Activated CD4-positive, alpha-beta T cell treated with anti-CD3 and anti-CD28 coated beads for 36 hours (primary cell): ENCODE measurements around the gene COX19. TPM values are rescaled to one million over a fixed set of nuclear protein-coding genes. Genes with fewer than 3 reads are reported as not detected.
"Not testable (repeated sequence)": the region's sequence is repeated elsewhere in the genome, so short reads cannot be mapped to it uniquely, and the experiment has no call there.

Source experiments
- ATAC-seq: fragments of 200-7000 bp; cut with Tn5 transposase; one replicate; pipeline ENCODE4 v1.10.0; 2021; ENCODE audit warnings: mild to moderate bottlenecking, moderate library complexity
- CTCF ChIA-PET: fragments of 350-600 bp; sonication (Branson Sonifier 250); formaldehyde crosslinking; loops from one replicate; lab custom pipeline; 2021; ENCODE audit warnings: antibody characterized with exemption; lab: Charles Lee
- POLR2A ChIA-PET: fragments of 350-600 bp; sonication (Branson Sonifier 250); formaldehyde crosslinking; loops from one replicate; lab custom pipeline; 2021; ENCODE audit warnings: antibody characterized with exemption, inconsistent platforms; lab: Charles Lee
- DNase-seq: peaks from one replicate; pipeline ENCODE4 v3.0.0-alpha.2; 2020
- H3K27ac Mint-ChIP-seq: one replicate; pipeline ENCODE4 v1.8.0; 2021; ENCODE audit warnings: mixed read lengths
- H3K27me3 Mint-ChIP-seq: one replicate; pipeline ENCODE4 v1.8.0; 2021; ENCODE audit warnings: mixed read lengths
- H3K36me3 Mint-ChIP-seq: one replicate; pipeline ENCODE4 v1.8.0; 2021; ENCODE audit warnings: low read depth, mixed read lengths
- H3K4me1 Mint-ChIP-seq: one replicate; pipeline ENCODE4 v1.8.0; 2021; ENCODE audit warnings: mixed read lengths
- H3K4me3 Mint-ChIP-seq: one replicate; pipeline ENCODE4 v1.8.0; 2021; ENCODE audit warnings: mild to moderate bottlenecking, moderate library complexity, mixed read lengths
- H3K9me3 Mint-ChIP-seq: one replicate; pipeline ENCODE4 v1.8.0; 2021; ENCODE audit warnings: low read depth, mixed read lengths
- intact Hi-C, 2 experiments: fragments of 100-400 bp; cut with DNase I in 1 of 2; cut with micrococcal nuclease in 1 of 2; formaldehyde crosslinking; loops; one replicate each; pipeline versions ENCODE4 v1.14.2 to v1.15.1; 2022 to 2024; cut with DNase I, micrococcal nuclease
- total RNA-seq, 2 experiments: library from RNA; stranded (reverse); gene quantifications; one replicate each; pipeline ENCODE4 v1.2.3, GENCODE V29; 2021

COX19 gene
- total RNA-seq, 2 experiments from 2014 or later = 11.3 to 14.6 TPM

DNA sequence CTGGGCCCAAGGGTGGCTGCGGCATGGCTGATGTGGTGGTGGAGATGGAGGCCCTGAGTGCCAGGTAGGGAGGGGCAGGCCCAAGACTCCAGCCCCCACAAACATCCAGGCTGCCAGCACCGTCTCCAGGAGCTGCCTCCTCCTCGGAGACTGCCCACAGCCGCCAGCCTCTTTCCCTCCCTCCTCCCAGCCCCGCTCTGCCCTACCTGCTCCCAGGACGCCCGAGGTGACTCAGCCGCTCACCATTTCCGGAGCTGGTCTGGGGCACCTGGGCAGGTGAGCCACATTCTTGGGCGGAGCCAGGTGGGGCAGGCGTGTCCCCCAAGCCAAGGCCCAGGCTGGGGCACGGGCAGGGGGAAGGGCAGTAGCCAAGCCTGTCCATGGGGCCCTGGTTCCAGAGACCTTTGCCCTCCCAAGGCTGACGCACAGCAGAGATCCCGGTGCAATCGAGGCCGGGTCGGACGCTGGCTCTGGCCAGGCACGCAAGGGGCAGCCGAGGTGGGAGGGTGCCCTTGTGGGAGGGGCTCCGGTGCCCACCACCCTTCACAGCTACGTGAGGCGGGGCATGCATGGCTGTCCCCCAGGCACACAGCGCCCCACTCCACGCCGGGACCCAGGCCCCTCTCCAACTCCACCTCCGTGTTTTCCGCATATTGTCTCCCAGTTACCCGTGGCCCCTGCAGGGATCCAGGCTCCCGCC lies 29.6 kb downstream of the COX19 start:
- ChIA-PET POLR2A (no interaction called here), CTCF (no interaction called here)
- peaks cover 3% of the 10 kb centered on the region for H3K9me3 Mint-ChIP-seq
- ATAC-seq = no peak
- no peak overlapping the region for H3K27ac Mint-ChIP-seq
- peaks cover under 1% of the 10 kb centered on the region for H3K36me3 Mint-ChIP-seq
- H3K4me3 Mint-ChIP-seq = no peak overlapping the region
- no peak for DNase-seq
- peaks cover 14% of the 10 kb centered on the region for H3K4me1 Mint-ChIP-seq
- no peaks in the 10 kb centered on the region for H3K27me3 Mint-ChIP-seq
- intact Hi-C loops = no loop called here

DNA sequence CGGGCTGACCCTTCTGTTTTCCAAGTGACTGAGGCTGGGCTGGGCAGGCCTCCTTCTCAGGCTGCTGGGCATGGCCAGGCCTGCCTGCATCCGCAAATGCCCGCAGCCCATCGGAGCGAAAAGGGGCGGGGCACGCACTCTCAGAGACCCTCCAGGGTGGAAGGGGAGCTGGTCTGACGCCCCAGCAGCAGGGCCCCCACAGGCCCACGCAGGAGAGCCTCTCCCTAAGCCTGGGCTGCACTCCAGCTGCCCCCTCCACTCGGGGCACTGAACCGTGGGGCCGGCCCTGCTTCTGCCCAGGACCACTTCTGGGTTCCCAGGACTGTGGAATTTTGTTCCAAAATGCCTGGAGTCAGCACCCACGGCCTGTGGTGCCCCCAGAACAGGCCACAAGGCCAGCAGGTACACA lies 30.2 kb downstream of the COX19 start:
- peaks cover 9% of the 10 kb centered on the region for H3K9me3 Mint-ChIP-seq
- no peak overlapping the region for H3K4me3 Mint-ChIP-seq
- no peak for ATAC-seq
- H3K27me3 Mint-ChIP-seq = no peaks in the 10 kb centered on the region
- intact Hi-C loops = no loop called here
- peaks cover 3% of the 10 kb centered on the region for H3K36me3 Mint-ChIP-seq
- ChIA-PET CTCF (no interaction called here), POLR2A (no interaction called here)
- no peak for DNase-seq
- H3K4me1 Mint-ChIP-seq = peaks cover 20% of the 10 kb centered on the region
- no peak overlapping the region for H3K27ac Mint-ChIP-seq

DNA sequence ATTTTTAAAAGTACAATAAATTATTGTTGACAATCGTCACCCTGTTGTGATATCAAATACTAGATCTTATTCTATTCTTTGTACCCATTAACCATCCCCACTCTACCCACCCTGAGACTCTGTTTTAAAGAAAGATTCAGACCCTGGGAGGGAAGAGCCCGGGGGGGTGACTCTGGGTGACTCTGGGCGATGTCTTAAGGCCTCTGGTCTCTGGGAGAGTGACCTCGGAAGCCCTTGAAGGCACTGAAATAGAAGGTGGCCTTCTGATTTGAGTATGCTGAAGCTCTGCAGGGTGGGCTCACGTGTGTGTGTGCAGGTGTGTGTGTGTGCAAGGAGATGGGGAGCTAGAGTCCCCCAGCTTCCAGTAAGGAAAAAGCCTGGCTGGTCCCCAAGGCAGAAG lies 30.6 kb downstream of the COX19 start:
- intact Hi-C loops = no loop called here
- Mint-ChIP-seq H3K4me1 (peaks cover 24% of the 10 kb centered on the region), H3K36me3 (peaks cover 3% of the 10 kb centered on the region), H3K27ac (peak overlapping the region; percentile 8), H3K9me3 (peaks cover 11% of the 10 kb centered on the region), H3K4me3 (no peak overlapping the region), H3K27me3 (no peaks in the 10 kb centered on the region)
- ATAC-seq (no peak), DNase-seq (no peak)
- POLR2A ChIA-PET = no interaction called here
- CTCF ChIA-PET = no interaction called here

DNA sequence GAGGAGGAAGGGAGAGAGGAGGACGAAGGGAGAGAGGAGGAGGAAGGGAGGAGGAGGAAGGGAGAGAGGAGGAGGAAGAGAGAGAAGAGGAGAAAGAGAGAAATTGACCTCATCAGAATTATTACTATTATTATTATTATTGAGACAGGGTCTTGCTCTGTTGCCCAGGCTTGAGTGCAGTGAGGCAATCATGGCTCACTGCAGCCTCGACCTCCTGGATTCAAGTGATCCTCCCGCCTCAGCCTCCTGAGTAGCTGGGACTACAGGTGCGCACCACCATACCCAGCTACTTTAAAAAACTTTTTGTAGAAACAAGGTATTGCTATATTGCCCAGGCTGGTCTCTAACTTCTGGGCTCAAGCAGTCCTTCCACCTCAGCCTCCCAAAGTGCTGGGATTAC lies 31.6 kb downstream of the COX19 start:
- intact Hi-C loops, DNase-seq, CTCF ChIA-PET, H3K27me3 Mint-ChIP-seq, POLR2A ChIA-PET, H3K4me3 Mint-ChIP-seq, H3K27ac Mint-ChIP-seq, ATAC-seq, H3K36me3 Mint-ChIP-seq: not testable (repeated sequence)
- Mint-ChIP-seq H3K4me1 (peaks cover 25% of the 10 kb centered on the region), H3K9me3 (peaks cover 11% of the 10 kb centered on the region)

DNA sequence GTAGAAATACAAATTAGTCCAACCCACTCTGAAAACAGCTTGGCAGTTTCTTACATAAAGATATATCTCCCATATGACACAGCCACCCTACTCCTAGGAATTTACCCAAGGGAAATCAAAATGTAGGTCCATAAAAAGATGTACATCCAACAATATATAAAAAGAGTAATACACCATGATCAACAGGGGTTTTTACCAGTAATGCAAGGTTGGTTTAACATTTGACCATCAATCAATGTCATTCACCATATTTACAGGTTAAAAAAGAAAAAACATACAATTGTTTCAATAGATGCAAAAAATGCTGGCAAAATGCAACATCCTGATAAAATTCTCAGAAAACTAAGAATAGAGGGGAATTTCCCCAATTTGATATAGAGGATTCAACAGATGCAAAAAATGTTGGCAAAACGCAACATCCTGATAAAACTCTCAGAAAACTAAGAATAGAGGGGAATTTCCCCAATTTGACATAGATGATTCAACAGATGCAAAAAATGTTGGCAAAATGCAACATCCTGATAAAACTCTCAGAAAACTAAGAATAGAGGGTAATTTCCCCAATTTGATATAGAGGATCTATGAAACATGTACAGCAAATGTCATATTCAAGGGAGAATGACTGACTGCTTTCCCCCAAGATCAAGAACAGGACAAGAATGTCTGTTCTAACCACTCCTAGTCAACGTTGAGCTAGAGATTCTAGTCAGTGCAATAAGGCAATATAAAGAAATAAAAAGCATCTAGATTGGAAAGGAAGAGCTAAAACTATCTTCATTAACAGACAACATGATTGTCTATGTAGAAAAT lies 34.5 kb downstream of the COX19 start:
- ATAC-seq (peak; percentile 42), DNase-seq (no peak)
- intact Hi-C loops = no loop called here
- H3K4me3 Mint-ChIP-seq = no peak overlapping the region
- H3K36me3 Mint-ChIP-seq = peaks cover 3% of the 10 kb centered on the region
- POLR2A ChIA-PET = interaction anchor here (1.1 kb wide), 1 partner anchor 17 kb away, joined by 3 read pairs; no protein-coding TSS in a partner anchor
- H3K9me3 Mint-ChIP-seq = peaks cover 11% of the 10 kb centered on the region
- H3K27me3 Mint-ChIP-seq = no peaks in the 10 kb centered on the region
- H3K4me1 Mint-ChIP-seq = peaks cover 42% of the 10 kb centered on the region
- peak overlapping the region; percentile 72 for H3K27ac Mint-ChIP-seq
- CTCF ChIA-PET = interaction anchor here (0.7 to 1.1 kb wide), 4 partner anchors 10 to 68 kb away, joined by 3 to 4 read pairs (median 4); no protein-coding TSS in a partner anchor

DNA sequence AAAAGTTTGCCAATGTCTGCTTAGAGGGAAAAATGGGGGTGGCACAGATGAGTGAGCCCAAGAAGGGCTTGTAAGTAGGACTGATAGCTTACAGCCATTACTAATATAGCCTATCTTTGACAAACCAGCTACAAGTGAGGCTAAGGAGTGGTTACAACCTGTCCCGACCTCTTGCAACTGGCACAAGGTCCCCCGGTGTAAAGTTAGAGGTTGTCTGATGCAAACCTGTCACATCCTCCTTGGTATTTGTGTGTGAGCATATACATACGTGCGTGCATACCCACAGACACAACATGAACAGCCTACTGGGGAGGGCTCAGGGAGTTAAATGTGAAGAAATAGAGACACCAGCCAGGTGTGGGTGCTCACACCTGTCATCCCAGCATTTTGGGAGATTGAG lies 35.5 kb downstream of the COX19 start:
- intact Hi-C loops = no loop called here
- no peak overlapping the region for H3K4me3 Mint-ChIP-seq
- CTCF ChIA-PET = interaction anchor here (1.2 kb wide), 1 partner anchor 33 kb away, joined by 3 read pairs; no protein-coding TSS in a partner anchor
- no peaks in the 10 kb centered on the region for H3K27me3 Mint-ChIP-seq
- peaks cover 11% of the 10 kb centered on the region for H3K9me3 Mint-ChIP-seq
- H3K36me3 Mint-ChIP-seq = peaks cover 3% of the 10 kb centered on the region
- DNase-seq (no peak), ATAC-seq (no peak)
- no peak overlapping the region for H3K27ac Mint-ChIP-seq
- H3K4me1 Mint-ChIP-seq = peaks cover 43% of the 10 kb centered on the region
- POLR2A ChIA-PET = no interaction called here

DNA sequence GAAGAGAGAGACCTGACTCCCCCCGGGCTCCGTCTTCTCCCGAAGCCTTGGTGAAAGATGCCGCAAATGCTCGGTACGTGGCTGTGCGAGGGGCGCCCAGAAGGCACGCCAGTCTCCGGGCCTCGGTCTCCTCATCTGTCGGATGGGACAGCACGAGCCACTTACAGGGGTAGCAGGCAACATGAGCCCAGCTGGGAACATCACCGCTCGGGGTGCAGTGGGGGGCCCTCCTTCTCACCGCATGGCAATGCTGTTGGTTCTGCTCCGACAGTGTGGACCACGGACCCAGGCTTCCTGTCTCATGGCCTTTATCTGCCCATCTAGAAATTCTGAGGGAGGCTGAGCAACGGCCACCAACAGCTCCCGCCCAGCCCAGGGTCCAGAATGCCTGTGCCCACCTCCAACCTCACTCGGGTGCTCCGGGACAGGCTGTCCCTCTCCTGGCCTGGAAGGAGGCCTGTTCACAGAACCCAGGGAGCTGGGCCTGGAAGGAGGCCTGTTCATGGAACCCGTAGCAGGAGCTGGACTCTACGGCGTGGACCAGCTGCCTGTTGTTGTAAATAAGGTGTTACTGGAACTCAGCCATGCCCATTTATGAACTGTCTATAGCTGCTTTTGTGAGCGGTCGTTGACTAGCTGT lies 36.7 kb downstream of the COX19 start:
- DNase-seq = no peak
- Mint-ChIP-seq H3K4me3 (no peak overlapping the region), H3K36me3 (peaks cover 3% of the 10 kb centered on the region), H3K27me3 (no peaks in the 10 kb centered on the region), H3K4me1 (peaks cover 43% of the 10 kb centered on the region), H3K9me3 (peaks cover 11% of the 10 kb centered on the region), H3K27ac (no peak overlapping the region)
- intact Hi-C loops = no loop called here
- ChIA-PET CTCF (interaction anchor here (1.0 to 1.2 kb wide), 2 partner anchors 26 to 34 kb away, joined by 3 read pairs; no protein-coding TSS in a partner anchor), POLR2A (no interaction called here)
- no peak for ATAC-seq

DNA sequence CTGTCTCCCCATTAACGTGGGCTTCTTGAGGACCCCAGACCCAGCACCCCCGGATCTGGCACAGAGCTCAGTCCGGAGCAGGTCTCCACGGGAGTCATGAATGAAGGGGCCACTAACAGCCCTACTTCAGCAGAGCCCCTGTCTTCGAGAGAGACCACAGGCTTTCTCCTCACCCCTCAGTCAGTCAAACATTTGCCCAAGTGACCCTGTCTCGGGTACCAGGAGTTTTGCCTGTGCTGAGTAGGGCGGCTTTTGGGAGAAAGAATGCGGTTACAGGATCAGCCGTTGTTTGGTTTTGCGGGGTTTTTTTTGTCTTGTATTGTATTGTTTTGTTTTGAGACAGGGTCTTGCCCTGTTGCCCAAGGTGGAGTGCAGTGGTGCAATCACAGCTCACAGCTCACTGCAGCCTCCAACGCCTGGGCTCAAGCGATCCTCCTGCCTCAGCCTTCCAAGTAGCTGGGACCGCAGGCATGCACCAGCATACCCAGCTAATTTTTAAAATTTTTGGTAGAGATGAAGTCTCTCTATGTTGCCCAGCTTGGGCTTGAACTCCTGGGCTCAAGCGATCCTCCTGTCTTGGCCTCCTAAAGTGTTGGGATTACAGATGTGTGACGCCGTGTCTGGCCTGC lies 37.4 kb downstream of the COX19 start:
- DNase-seq = no peak
- intact Hi-C loops = loop anchor here in 1 of 2 experiments (2.0 kb wide), 1 partner anchor 15 kb away; no protein-coding TSS in a partner anchor
- no peak for ATAC-seq
- ChIA-PET CTCF (interaction anchor here (1.0 kb wide), 1 partner anchor 27 kb away, joined by 3 read pairs; no protein-coding TSS in a partner anchor), POLR2A (no interaction called here)
- Mint-ChIP-seq H3K27me3 (no peaks in the 10 kb centered on the region), H3K36me3 (peaks cover 3% of the 10 kb centered on the region), H3K9me3 (peaks cover 11% of the 10 kb centered on the region), H3K27ac (no peak overlapping the region), H3K4me1 (peaks cover 43% of the 10 kb centered on the region), H3K4me3 (no peak overlapping the region)

DNA sequence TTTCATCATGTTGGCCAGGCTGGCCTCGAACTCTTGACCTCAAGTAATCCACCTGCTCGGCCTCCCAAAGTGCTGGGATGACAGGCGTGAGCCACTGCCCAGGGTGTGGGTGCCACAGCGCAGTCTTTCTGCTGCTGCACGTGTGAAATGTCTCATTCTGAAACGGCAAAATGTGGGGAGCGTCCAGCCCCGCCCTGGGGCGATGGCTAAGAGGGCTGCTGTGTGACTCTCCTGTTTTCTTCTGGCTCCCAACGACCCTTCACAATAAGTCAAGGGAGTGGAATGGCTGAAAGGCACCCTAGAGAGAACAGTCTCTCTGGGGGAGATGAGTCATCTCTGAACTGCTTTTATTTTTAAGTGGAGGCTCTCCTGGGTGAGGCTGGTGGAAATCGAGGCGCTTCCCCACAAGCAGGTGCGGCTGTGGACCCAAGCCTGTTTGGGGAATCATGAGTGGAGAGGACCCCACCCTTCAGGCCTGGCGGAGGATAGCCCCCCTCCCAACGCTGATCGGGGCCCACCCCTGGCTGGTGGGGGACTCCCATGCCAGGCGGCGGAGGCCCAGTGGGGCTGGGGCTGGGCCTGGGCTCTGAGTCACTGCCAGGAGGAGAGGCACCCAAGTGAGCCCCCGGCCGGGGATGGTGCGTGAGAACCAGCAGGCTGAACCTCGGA lies 38.8 kb downstream of the COX19 start:
- peak; percentile 68 for DNase-seq
- Mint-ChIP-seq H3K27ac (peak overlapping the region; percentile 26), H3K36me3 (peaks cover 3% of the 10 kb centered on the region), H3K4me1 (peaks cover 37% of the 10 kb centered on the region), H3K4me3 (no peak overlapping the region), H3K9me3 (peaks cover 11% of the 10 kb centered on the region), H3K27me3 (no peaks in the 10 kb centered on the region)
- intact Hi-C loops = loop anchor here in 1 of 2 experiments (2.0 kb wide), 1 partner anchor 14 kb away; no protein-coding TSS in a partner anchor
- ChIA-PET POLR2A (no interaction called here), CTCF (no interaction called here)
- peak; percentile 86 for ATAC-seq

DNA sequence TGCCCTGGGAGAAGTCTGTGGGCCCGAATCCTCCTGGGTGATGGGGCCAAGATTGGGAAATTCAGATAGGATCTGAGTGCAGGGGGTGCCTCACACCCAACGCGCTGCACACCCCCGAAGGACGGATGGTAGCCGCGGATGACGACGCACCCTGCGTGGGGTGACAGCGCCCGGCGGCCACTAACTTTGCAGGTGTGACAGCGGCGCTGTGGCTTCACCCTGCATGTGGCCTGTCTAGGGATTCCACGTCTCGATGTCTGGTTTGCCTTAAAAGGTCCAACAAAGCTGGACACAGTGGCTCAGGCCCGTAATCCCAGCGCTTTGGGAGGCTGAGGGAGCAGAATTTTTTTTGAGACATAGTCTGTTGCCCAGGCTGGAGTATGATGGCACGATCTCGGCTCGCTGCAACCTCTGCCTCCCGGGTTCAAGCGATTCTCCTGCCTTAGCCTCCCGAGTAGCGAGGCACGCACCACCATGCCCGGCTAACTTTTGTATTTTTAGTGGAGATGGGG lies 39.4 kb downstream of the COX19 start:
- no peak overlapping the region for H3K4me3 Mint-ChIP-seq
- ATAC-seq = no peak
- no peak for DNase-seq
- ChIA-PET POLR2A (no interaction called here), CTCF (no interaction called here)
- intact Hi-C loops = loop anchor here in 1 of 2 experiments (2.0 kb wide), 1 partner anchor 13 kb away; no protein-coding TSS in a partner anchor
- peak overlapping the region; percentile 26 for H3K27ac Mint-ChIP-seq
- H3K4me1 Mint-ChIP-seq = peaks cover 31% of the 10 kb centered on the region
- H3K9me3 Mint-ChIP-seq = peaks cover 9% of the 10 kb centered on the region
- no peaks in the 10 kb centered on the region for H3K27me3 Mint-ChIP-seq
- H3K36me3 Mint-ChIP-seq = peaks cover 3% of the 10 kb centered on the region
